GM18517 (cell line): Measurements from ENCODE around the gene HSPA1B.
"Not testable (repeated sequence)": the region's sequence is repeated elsewhere in the genome, so short reads cannot be mapped to it uniquely, and the experiment has no call there.

Experiments used
- ATAC-seq: cut with Tn5 transposase; IDR thresholded peaks from one replicate; pipeline ENCODE4 v1.9.1; 2021; ENCODE audit warnings: mild to moderate bottlenecking, moderate library complexity; ENCODE audit not compliant: unreplicated experiment

HSPA1B gene

GRCh38 chr6:31825553-31825952 lies 2.0 kb upstream of the HSPA1B start:
- ATAC-seq: no peak

- ATAC-seq: peak; percentile 13
These were observed 699 bp upstream of the HSPA1B start for GRCh38 chr6:31826793-31827285.

DNA sequence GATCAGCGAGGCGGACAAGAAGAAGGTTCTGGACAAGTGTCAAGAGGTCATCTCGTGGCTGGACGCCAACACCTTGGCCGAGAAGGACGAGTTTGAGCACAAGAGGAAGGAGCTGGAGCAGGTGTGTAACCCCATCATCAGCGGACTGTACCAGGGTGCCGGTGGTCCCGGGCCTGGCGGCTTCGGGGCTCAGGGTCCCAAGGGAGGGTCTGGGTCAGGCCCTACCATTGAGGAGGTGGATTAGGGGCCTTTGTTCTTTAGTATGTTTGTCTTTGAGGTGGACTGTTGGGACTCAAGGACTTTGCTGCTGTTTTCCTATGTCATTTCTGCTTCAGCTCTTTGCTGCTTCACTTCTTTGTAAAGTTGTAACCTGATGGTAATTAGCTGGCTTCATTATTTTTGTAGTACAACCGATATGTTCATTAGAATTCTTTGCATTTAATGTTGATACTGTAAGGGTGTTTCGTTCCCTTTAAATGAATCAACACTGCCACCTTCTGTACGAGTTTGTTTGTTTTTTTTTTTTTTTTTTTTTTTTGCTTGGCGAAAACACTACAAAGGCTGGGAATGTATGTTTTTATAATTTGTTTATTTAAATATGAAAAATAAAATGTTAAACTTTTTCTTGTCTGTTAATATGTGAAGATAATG lies 2.2 kb downstream of the HSPA1B start:
- ATAC-seq: no peak

- ATAC-seq: no peak
These were observed 3.4 kb downstream of the HSPA1B start for GRCh38 chr6:31830886-31831335.

GRCh38 chr6:31831350-31832215 lies 4.0 kb downstream of the HSPA1B start:
- no peak for ATAC-seq

DNA sequence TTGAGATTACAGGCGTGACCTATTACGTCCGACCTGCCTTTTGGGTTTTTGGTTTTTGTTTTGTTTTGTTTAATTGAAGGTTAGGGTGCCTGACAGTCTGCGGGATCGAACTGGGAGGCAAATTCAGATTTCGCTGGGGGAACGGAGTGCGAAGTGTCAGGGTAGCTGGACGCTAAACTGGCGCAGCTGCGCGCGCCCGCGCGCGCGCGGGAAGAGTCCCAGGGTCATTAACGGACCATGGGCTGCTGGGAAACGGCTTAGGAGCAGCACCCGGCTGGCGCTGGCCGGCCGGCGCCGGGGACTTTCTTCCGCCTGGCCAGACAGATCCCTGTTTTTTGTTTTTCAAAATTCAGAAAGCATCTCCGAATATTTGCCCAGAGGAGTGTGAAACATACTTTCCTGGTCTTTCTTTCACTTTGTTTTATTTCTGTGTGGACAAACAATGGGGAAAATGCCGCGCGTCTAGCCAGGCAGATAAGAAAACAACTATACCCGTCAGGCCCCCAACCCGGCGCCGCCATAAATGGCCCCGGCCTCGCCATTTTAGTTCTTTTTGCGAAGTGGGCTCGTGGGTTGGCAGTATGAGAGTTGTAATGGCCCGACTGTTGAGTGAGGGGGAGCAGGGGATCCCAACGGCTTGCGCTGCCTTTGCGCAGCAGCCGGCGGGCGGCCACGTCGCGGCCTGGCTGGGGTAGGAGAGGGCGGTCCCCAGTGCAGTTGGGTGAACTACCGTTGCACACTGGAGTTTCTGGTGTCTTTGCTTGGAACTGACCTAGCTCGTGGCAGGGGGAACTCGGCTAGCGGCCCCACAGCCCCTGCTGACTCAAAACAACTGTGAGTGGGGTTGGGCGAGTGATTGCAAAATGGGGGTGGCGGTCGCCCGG lies 7.1 kb downstream of the HSPA1B start:
- ATAC-seq: peak; percentile 41

DNA sequence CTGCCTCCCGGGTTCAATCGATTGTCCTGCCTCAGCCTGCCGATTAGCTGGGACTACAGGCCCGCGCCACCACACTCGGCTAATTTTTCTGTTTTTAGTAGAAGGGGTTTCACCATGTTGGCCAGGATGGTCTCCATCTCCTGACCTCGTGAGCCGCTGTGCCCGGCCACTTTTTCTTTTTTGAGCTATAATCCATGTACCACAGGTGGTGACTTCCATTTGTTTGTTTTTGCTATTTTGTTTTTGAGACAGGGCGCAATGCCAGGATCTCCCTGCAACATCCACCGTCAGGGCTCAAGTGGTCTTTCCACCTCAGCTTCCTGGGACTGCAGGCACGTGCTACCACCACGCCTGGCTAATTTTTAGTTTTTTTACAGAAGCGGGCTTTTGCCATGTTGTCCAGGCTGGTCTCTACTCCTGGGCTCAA lies 8.5 kb downstream of the HSPA1B start:
- no peak for ATAC-seq

- no peak for ATAC-seq
These were observed 9.2 kb downstream of the HSPA1B start for GRCh38 chr6:31836474-31837368.

DNA sequence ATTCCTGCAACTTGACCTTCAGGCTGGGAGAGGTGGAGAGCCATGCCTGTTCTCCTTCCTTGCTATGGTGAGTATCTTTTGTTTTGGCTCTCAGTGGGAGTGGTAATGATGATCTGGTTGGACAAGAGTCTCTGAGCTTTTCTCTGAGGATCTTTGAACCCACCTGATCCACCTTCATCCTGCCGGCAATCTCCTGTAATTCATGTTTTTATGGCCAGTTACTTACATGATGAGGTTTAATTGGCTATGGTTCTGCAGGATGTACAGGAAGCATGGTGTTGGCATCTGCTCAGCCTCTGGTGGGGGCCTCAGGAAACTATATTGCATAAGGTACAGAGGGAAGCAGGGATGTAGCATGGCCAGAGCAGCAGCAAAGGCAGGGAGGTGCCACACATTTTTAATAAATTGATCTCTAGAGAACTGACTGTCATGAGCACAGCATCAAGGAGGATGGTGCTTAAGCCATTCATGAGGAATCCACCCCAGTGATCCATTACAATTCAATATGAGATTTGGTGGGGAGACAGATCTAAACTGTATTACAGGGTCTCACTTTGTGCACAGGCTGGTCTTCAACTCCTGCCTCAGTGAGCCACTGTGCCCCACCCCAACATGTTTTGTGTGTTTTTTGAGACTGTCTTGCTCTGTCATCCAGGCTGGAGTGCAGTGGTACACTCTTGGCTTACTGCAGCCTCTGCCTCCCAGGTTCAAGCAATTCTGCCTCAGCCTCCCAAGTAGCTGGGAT lies 10.0 kb downstream of the HSPA1B start:
- ATAC-seq: no peak

- not testable (repeated sequence) for ATAC-seq
These were observed 10.6 kb downstream of the HSPA1B start for GRCh38 chr6:31838114-31838553.

- ATAC-seq: no peak
These were observed 11.4 kb downstream of the HSPA1B start for GRCh38 chr6:31838968-31839367.

DNA sequence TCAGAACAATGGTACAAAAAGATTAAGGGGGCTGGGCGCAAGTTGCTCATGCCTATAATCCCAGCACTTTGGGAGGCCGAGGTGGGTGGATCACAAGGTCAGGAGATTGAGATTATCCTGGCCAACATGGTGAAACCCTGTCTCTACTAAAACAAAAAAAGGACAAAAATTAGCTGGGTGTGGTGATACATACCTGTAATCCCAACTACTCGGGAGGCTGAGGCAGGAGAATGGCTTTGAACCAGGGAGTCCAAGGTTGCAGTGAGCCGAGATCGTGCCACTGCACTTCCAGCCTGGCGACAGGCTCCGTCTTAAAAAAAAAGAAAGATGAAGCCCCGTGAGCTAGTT lies 12.2 kb downstream of the HSPA1B start:
- ATAC-seq: not testable (repeated sequence)

- no peak for ATAC-seq
These were observed 14.5 kb downstream of the HSPA1B start for GRCh38 chr6:31842053-31842452.

DNA sequence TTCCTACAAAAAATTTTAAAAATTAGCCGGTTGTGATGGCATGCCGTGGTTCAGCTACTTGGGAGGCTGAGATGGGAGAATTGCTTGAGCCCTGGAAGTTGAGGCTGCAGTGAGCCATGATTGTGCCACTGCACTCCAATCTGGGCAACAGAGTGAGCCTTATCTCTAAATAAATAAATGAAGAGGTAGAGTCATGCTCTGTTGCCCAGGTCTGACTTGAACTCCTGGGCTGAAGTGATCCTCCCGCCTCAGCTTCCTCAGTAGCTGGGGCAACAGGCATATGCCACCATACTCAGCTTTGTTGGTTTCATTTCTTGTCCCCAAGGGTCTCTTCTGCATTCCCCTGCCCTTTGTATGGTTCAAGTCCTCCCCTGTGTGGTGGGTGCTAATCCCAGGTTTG lies 17.0 kb downstream of the HSPA1B start:
- ATAC-seq: no peak

- ATAC-seq: no peak
These were observed 19.9 kb downstream of the HSPA1B start for GRCh38 chr6:31847276-31847978.

DNA sequence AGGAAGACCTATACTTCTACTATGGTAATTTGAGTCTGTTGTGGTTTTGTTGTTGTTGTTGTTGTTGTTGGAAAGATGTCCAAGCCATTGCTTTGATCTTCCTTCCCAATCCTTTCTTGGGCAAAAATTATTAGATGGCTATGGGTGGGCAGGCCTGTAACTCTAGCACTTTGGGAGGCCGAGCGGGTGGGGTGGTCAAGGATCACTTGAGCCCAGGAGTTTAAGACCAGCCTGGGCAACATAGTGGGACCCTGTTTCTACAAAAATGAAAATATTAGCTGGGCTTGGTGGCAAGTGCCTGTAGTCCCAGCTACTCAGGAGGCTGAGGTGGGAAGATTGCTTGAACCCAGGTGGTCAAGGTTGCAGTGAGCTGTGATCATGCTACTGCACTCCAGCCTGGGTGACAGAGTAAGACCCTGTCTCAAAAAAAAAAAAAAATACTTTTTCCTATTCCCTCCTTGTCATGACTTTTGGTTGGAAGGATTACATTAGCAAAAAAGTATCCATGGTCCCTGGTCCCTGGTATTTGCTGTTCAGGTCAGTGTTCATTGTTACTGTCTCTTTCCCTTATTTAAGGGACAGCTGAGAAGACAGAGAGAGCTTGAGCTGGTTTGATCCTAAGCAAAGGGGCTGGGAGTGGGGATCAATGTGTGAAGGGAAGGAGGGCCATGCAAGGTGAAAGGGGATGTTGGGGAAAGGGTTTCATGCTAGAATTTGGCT lies 23.4 kb downstream of the HSPA1B start:
- ATAC-seq: no peak

GRCh38 chr6:31851485-31851832 lies 23.9 kb downstream of the HSPA1B start:
- ATAC-seq: no peak
